IMR-90 (cell line): Measurements from ENCODE around the gene SRD5A1. TPM values are rescaled to one million over a fixed set of nuclear protein-coding genes. Genes with fewer than 3 reads are reported as not detected.

Source experiments
- ATAC-seq: fragments of 200-7000 bp; cut with Tn5 transposase; 2 replicates; pipeline ENCODE4 v1.9.1; 2020; ENCODE audit warnings: low read depth, mild to moderate bottlenecking, moderate library complexity
- BruUV-seq: library from RNA; stranded (reverse); fragments of 400-500 nt; replicated peaks from 2 replicates; lab custom pipeline; 2021; lab: Mats Ljungman, UMichigan
- CTCF ChIA-PET: fragments of 300-600 bp; formaldehyde crosslinking; extraction: SDS; loops from one replicate; lab custom pipeline; 2021; ENCODE audit warnings: antibody characterized with exemption; lab: Yijun Ruan, JAX
- POLR2A ChIA-PET: fragments of 300-600 bp; sonication (Branson Sonifier 250); formaldehyde crosslinking; loops from one replicate; lab custom pipeline; 2022; ENCODE audit warnings: antibody characterized with exemption; ENCODE audit not compliant: unreplicated experiment; lab: Charles Lee
- DNase-seq: peaks from one replicate; pipeline ENCODE4 v3.0.0; 2013
- H2AFZ ChIP-seq: replicated peaks from 2 replicates; pipeline ENCODE3; 2013; ENCODE audit warnings: low read length, mild to moderate bottlenecking; ENCODE audit not compliant: poor library complexity
- H2AK5ac ChIP-seq: 2 replicates; pipeline ENCODE4 v1.6.1; 2013; ENCODE audit warnings: low read depth, low read length, inconsistent platforms
- H2AK9ac ChIP-seq: replicated peaks from 2 replicates; pipeline ENCODE3; 2013; ENCODE audit warnings: mild to moderate bottlenecking, low read depth, low read length, moderate library complexity; ENCODE audit not compliant: poor library complexity
- H2BK120ac ChIP-seq: 2 replicates; pipeline ENCODE4 v1.6.1; 2013; ENCODE audit warnings: low read depth, low read length, inconsistent platforms
- H2BK15ac ChIP-seq: 3 replicates; pipeline ENCODE4 v1.6.1; 2013; ENCODE audit warnings: low read depth, low read length, inconsistent platforms
- H2BK20ac ChIP-seq: 2 replicates; pipeline ENCODE4 v1.6.1; 2013; ENCODE audit warnings: low read depth, mild to moderate bottlenecking, inconsistent platforms, low read length, moderate library complexity
- H2BK5ac ChIP-seq: 2 replicates; pipeline ENCODE4 v1.6.1; 2013; ENCODE audit warnings: mild to moderate bottlenecking, low read depth, low read length, inconsistent platforms; ENCODE audit not compliant: poor library complexity, severe bottlenecking
- H3K14ac ChIP-seq: replicated peaks from 2 replicates; pipeline ENCODE4 v1.6.1; 2013; ENCODE audit warnings: low read depth, low read length, inconsistent platforms
- H3K18ac ChIP-seq: 2 replicates; pipeline ENCODE4 v1.6.1; 2013; ENCODE audit warnings: low read depth, low read length, control low read depth
- H3K23ac ChIP-seq: 2 replicates; pipeline ENCODE4 v1.6.1; 2013; ENCODE audit warnings: low read depth, low read length, inconsistent platforms
- H3K27ac ChIP-seq: 2 replicates; pipeline ENCODE4 v1.5.1; 2013; ENCODE audit warnings: mild to moderate bottlenecking, control low read depth, low read length; ENCODE audit not compliant: insufficient read depth
- H3K27me3 ChIP-seq: 2 replicates; pipeline ENCODE4 v1.6.1; 2013; ENCODE audit warnings: low read length; ENCODE audit not compliant: control insufficient read depth, insufficient read depth
- H3K36me3 ChIP-seq: 2 replicates; pipeline ENCODE4 v1.6.1; 2013; ENCODE audit warnings: low read length, mixed read lengths; ENCODE audit not compliant: control insufficient read depth, insufficient read depth
- H3K4ac ChIP-seq: 2 replicates; pipeline ENCODE4 v1.6.1; 2013; ENCODE audit warnings: low read depth, low read length, inconsistent platforms
- H3K4me1 ChIP-seq: 2 replicates; pipeline ENCODE4 v1.6.1; 2013; ENCODE audit warnings: low read length, mixed read lengths; ENCODE audit not compliant: control insufficient read depth, insufficient read depth
- H3K4me2 ChIP-seq: 2 replicates; pipeline ENCODE4 v1.6.1; 2013; ENCODE audit warnings: low read depth, mild to moderate bottlenecking, control low read depth, low read length, moderate library complexity
- H3K4me3 ChIP-seq: 2 replicates; pipeline ENCODE4 v1.5.1; 2013; ENCODE audit warnings: low read depth, mild to moderate bottlenecking, control low read depth, low read length, moderate library complexity; ENCODE audit not compliant: insufficient read depth
- H3K56ac ChIP-seq: 2 replicates; pipeline ENCODE4 v1.6.1; 2013; ENCODE audit warnings: low read length, inconsistent platforms; ENCODE audit not compliant: insufficient read depth; ENCODE audit errors: extremely low read depth
- H3K79me1 ChIP-seq, 2 experiments: 2 replicates each; pipeline ENCODE4 v1.6.1; 2013; ENCODE audit warnings: low read length in 2 of 2, inconsistent platforms in 1 of 2, low read depth in 1 of 2
- H3K9ac ChIP-seq: 2 replicates; pipeline ENCODE4 v1.6.1; 2013; ENCODE audit warnings: low read depth, low read length, control low read depth
- H3K9me1 ChIP-seq: 2 replicates; pipeline ENCODE4 v1.6.1; 2013; ENCODE audit warnings: low read length, inconsistent platforms; ENCODE audit not compliant: insufficient read depth
- H3K9me3 ChIP-seq: 2 replicates; pipeline ENCODE4 v1.6.1; 2013; ENCODE audit warnings: low read length; ENCODE audit not compliant: control insufficient read depth, insufficient read depth
- H4K20me1 ChIP-seq: 2 replicates; pipeline ENCODE4 v1.6.1; 2013; ENCODE audit warnings: low read length, inconsistent platforms; ENCODE audit not compliant: insufficient read depth
- H4K5ac ChIP-seq: 2 replicates; pipeline ENCODE4 v1.6.1; 2013; ENCODE audit warnings: mild to moderate bottlenecking, low read depth, low read length, control low read depth
- H4K8ac ChIP-seq, 2 experiments: 2 replicates each; pipeline ENCODE4 v1.6.1; 2013; ENCODE audit warnings: low read depth in 2 of 2, low read length in 2 of 2, control low read depth in 1 of 2, inconsistent platforms in 1 of 2
- H4K91ac ChIP-seq: 2 replicates; pipeline ENCODE4 v1.6.1; 2013; ENCODE audit warnings: low read depth, low read length, inconsistent platforms; ENCODE audit not compliant: insufficient read depth
- CHD1 ChIP-seq: IDR thresholded peaks from 2 replicates; pipeline ENCODE4 v1.6.1; 2012; ENCODE audit warnings: low read depth, low read length, improper control_type of control experiment
- FOS ChIP-seq: fragments of 150-350 bp; IDR thresholded peaks from 2 replicates; pipeline ENCODE4 v1.6.1; 2016; ENCODE audit warnings: low read depth, low read length
- MAZ ChIP-seq: IDR thresholded peaks from 2 replicates; pipeline ENCODE4 v1.6.1; 2012; ENCODE audit warnings: low read depth, mild to moderate bottlenecking, low read length, improper control_type of control experiment, moderate library complexity, borderline replicate concordance
- RCOR1 ChIP-seq: IDR thresholded peaks from 2 replicates; pipeline ENCODE4 v1.6.1; 2012; ENCODE audit warnings: mild to moderate bottlenecking, low read length, improper control_type of control experiment; ENCODE audit not compliant: insufficient replicate concordance
- WGBS, 2 experiments: methylation state at CpG; one replicate each; pipeline versions ENCODE4 v1.1.5 to v1.1.7; 2013; ENCODE audit warnings: missing lambda C conversion rate in 2 of 2; ENCODE audit not compliant: insufficient read length in 1 of 2; ENCODE audit errors: extremely low coverage in 2 of 2; 5-methylcytosine and 5-hydroxymethylcytosine counted together
- dilution Hi-C: fragments of 300-500 bp; cut with HindIII; formaldehyde crosslinking; loops from one replicate; pipeline ENCODE4 v1.14.3; 2018; ENCODE audit warnings: low sequenced_read_pairs; ENCODE audit not compliant: unreplicated experiment
- in situ Hi-C: fragments of 300-500 bp; cut with MboI; formaldehyde crosslinking; loops from 3 replicates; pipeline ENCODE4 v1.14.3; 2019; ENCODE audit warnings: low sequenced_read_pairs, inconsistent platforms, mixed read lengths
- intact Hi-C: fragments of 100-400 bp; cut with micrococcal nuclease; formaldehyde crosslinking; loops from 2 replicates; pipeline ENCODE4 v1.10.0; 2022
- polyA plus RNA-seq, 3 experiments: library from polyadenylated mRNA; depleted of rRNA; stranded (reverse); fragments of >200 nt; gene quantifications; 2 replicates each; pipeline ENCODE4 v1.2.3, GENCODE V29; 2012; ENCODE audit warnings: low replicate concordance in 1 of 3
- total RNA-seq: library from RNA; depleted of rRNA; stranded (reverse); fragments of >200 nt; gene quantifications from 2 replicates; pipeline ENCODE4 v1.2.3, GENCODE V29; 2012
- TF ChIP-seq, protein P1 (sequence below): conservative IDR thresholded peaks from 2 replicates; pipeline ENCODE4 v1.5.1; 2012; ENCODE audit warnings: mild to moderate bottlenecking, low read depth, low read length, improper control_type of control experiment
- TF ChIP-seq, protein P2 (sequence below): fragments of 150-350 bp; IDR thresholded peaks from 2 replicates; pipeline ENCODE4 v1.6.1; 2016; ENCODE audit warnings: low read depth, mild to moderate bottlenecking, low read length, moderate library complexity, borderline replicate concordance

SRD5A1 gene
- total and polyA plus RNA-seq, 2 of the 4 experiments (the other 2 are of a cell fraction): 6.3 to 18.2 TPM

DNA sequence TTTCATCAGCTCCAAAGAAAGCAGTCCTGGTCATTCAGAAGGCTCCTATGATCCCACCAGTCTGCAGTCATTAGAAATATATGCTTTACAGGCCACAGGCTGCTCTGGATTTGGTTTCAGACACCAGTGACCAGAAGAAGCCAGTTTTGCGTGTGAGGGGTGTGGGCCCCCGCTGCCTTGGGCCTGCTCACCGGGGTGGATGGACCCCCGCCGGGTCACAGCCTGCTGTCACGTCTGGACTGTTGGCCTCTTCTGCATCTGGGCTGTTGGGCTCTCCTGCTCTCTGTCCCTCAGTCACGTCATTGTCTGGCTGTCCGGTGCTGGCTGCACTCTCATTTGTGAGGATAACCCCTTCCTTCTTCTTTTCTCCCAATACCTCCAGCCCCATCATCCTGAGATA lies 33.5 kb upstream of the SRD5A1 start:
- no peaks in the 10 kb centered on the region; the same call in 1 of the 2 replicates for H3K9me1 ChIP-seq
- H4K20me1 ChIP-seq: peaks cover 3% of the 10 kb centered on the region
- no peak overlapping the region for H4K91ac ChIP-seq
- BruUV-seq: TSS peak; percentile 83
- 95% methylated on average over 4 of the region's 8 CpGs; no CpG with 5 or more reads in 1 of the 2 experiments for WGBS, 2 experiments
- H3K4me3 ChIP-seq: no peak overlapping the region
- no peak overlapping the region for H3K4me2 ChIP-seq
- no peak overlapping the region for H3K9ac ChIP-seq
- peaks cover 54% of the 10 kb centered on the region for H3K36me3 ChIP-seq
- no peak overlapping the region for H2BK5ac ChIP-seq
- H2BK15ac ChIP-seq: no peak overlapping the region
- no peak overlapping the region for H3K18ac ChIP-seq
- ChIA-PET POLR2A (no interaction called here), CTCF (no interaction called here)
- no peak overlapping the region for H2BK120ac ChIP-seq
- H2AK9ac ChIP-seq: no peak overlapping the region
- in situ Hi-C loops: loop anchor here (10.0 kb wide), 1 partner anchor 225 kb away; the partner anchor contains the start of gene MED10
- intact Hi-C loops: loop anchor here (10.0 kb wide), 1 partner anchor 225 kb away; the partner anchor contains the start of gene MED10
- no peak overlapping the region for H4K8ac ChIP-seq
- no peak overlapping the region for H3K4ac ChIP-seq
- no peak overlapping the region for H4K5ac ChIP-seq
- H3K79me1 ChIP-seq: peaks cover 2 to 10% of the 10 kb centered on the region in 2 experiments; a peak in 2 of 4 replicates
- H3K56ac ChIP-seq: no peak overlapping the region
- H3K4me1 ChIP-seq: no peaks in the 10 kb centered on the region; the same call in 1 of the 2 replicates
- no peak overlapping the region for H3K23ac ChIP-seq
- H2BK20ac ChIP-seq: no peak overlapping the region
- TF ChIP-seq CHD1 (no peak), RCOR1 (no peak), FOS (no peak), MAZ (no peak)
- TF ChIP-seq, protein P1, sequence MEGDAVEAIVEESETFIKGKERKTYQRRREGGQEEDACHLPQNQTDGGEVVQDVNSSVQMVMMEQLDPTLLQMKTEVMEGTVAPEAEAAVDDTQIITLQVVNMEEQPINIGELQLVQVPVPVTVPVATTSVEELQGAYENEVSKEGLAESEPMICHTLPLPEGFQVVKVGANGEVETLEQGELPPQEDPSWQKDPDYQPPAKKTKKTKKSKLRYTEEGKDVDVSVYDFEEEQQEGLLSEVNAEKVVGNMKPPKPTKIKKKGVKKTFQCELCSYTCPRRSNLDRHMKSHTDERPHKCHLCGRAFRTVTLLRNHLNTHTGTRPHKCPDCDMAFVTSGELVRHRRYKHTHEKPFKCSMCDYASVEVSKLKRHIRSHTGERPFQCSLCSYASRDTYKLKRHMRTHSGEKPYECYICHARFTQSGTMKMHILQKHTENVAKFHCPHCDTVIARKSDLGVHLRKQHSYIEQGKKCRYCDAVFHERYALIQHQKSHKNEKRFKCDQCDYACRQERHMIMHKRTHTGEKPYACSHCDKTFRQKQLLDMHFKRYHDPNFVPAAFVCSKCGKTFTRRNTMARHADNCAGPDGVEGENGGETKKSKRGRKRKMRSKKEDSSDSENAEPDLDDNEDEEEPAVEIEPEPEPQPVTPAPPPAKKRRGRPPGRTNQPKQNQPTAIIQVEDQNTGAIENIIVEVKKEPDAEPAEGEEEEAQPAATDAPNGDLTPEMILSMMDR: no peak
- TF ChIP-seq, protein P2, sequence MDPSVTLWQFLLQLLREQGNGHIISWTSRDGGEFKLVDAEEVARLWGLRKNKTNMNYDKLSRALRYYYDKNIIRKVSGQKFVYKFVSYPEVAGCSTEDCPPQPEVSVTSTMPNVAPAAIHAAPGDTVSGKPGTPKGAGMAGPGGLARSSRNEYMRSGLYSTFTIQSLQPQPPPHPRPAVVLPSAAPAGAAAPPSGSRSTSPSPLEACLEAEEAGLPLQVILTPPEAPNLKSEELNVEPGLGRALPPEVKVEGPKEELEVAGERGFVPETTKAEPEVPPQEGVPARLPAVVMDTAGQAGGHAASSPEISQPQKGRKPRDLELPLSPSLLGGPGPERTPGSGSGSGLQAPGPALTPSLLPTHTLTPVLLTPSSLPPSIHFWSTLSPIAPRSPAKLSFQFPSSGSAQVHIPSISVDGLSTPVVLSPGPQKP: no peak
- no peak overlapping the region for H2AFZ ChIP-seq
- no peak overlapping the region for H2AK5ac ChIP-seq
- ATAC-seq: no peak
- no peak overlapping the region for H3K27ac ChIP-seq
- H3K27me3 ChIP-seq: no peaks in the 10 kb centered on the region
- dilution Hi-C loops: no loop called here
- H3K9me3 ChIP-seq: no peaks in the 10 kb centered on the region
- DNase-seq: no peak
- no peak overlapping the region for H3K14ac ChIP-seq
